Measurements from ENCODE around the gene SETD3. TPM values are rescaled to one million over a fixed set of nuclear protein-coding genes. Genes with fewer than 3 reads are reported as not detected.

SETD3 gene
- total and polyA plus RNA-seq, 2 donors (not counting 1 experiment from before 2014, with no cell fraction given), result 30.9 to 38.3 TPM

DNA sequence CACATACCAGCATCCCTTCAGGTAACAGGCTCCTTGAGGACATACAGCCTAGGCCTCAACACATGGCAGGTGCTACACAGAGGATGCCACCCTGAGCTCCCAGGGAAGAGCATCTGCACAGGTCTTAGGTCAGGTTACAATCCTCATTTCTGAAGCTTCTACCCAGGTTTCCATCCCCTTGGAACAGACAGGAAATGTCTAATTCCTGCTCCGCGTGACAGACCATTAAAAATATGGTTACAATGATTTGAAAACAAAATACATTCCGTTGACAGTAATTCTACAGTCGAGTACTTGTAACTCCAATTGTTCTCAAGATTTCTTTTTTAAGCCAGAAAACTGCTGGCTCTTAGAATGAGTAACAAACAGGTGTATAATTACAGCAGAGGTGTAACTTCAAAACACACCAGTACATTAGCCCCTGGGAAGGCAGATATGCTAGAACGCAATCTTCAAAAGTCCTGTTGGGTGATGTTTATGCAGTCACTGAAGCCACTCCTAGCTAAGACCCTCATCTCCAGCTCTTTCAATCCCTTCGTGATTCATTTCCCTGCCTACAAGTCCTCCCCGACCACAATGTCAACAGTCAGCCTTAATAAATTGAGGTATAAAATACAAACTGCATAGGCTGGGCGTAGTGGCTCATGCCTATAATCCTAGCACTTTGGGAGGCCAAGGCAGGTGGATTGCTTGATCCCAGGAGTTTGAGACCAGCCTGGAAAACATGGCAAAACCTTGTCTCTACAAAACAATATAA is 11.6 kb downstream of the SETD3 start:
- Histone ChIP-seq H3K4me3 (replicated peaks in 1 of 4; ENCODE audit: control extremely low read depth in 1 of 4, insufficient read depth in 1 of 4, low read depth in 3 of 4, low read length in 4 of 4) (no peak overlapping the region), H3K9ac (ENCODE audit: insufficient read depth, low read length) (no peak overlapping the region), H3K4me2 (ENCODE audit: extremely low read depth, insufficient read depth, low read length) (no peak overlapping the region), H3K4me1 (ENCODE audit: control insufficient read depth, extremely low read depth, insufficient read depth, low read length) (no peaks in the 10 kb centered on the region), H3K36me3 (ENCODE audit: control insufficient read depth, insufficient read depth, low read length) (no peaks in the 10 kb centered on the region), H3K27ac (ENCODE audit: insufficient read depth, low read length) (no peak overlapping the region), H4K20me1 (ENCODE audit: control insufficient read depth, extremely low read depth, insufficient read depth, low read length) (no peaks in the 10 kb centered on the region), H3K9me3 (ENCODE audit: control insufficient read depth, insufficient read depth, low read depth, low read length) (no peaks in the 10 kb centered on the region), H2AFZ (ENCODE audit: low read length) (no peak overlapping the region), H3K27me3 (ENCODE audit: control insufficient read depth, insufficient read depth, low read length) (no peaks in the 10 kb centered on the region), H3K79me2 (ENCODE audit: control insufficient read depth, insufficient read depth, low read length) (peaks cover 44% of the 10 kb centered on the region)
- TF ChIP-seq, protein P1, sequence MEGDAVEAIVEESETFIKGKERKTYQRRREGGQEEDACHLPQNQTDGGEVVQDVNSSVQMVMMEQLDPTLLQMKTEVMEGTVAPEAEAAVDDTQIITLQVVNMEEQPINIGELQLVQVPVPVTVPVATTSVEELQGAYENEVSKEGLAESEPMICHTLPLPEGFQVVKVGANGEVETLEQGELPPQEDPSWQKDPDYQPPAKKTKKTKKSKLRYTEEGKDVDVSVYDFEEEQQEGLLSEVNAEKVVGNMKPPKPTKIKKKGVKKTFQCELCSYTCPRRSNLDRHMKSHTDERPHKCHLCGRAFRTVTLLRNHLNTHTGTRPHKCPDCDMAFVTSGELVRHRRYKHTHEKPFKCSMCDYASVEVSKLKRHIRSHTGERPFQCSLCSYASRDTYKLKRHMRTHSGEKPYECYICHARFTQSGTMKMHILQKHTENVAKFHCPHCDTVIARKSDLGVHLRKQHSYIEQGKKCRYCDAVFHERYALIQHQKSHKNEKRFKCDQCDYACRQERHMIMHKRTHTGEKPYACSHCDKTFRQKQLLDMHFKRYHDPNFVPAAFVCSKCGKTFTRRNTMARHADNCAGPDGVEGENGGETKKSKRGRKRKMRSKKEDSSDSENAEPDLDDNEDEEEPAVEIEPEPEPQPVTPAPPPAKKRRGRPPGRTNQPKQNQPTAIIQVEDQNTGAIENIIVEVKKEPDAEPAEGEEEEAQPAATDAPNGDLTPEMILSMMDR (conservative IDR thresholded peaks at IDR 0.05 in 1 of 2, IDR thresholded peaks at IDR 0.05 in 1 of 2; ENCODE audit: low read depth in 1 of 2, low read length in 2 of 2), result no peak
- no peak for TF ChIP-seq EZH2 (IDR thresholded peaks at IDR 0.05; ENCODE audit: low read length, missing control alignments)
- peak in 1 of 2 donors; percentile 45 for DNase-seq (ENCODE audit: low read depth in 2 of 2)

DNA sequence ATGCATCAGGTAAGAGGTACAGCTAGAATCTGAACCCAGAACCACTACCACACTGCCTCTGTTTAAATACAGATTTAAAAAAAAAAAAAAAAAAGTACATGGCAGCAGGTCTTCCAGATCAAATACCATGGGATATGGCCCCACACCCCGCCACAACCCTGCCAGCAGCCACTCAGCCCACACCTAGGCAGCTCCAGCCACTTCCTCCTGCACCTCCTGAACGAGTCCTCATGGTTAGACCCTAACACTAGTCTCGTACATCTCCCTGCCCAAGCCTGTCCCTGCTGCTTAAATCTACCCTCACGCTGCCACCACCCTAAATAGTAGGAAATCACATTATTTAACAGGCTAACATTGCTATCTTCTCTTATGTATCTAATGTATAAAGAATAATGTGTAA is 12.6 kb downstream of the SETD3 start:
- Histone ChIP-seq H2AFZ (ENCODE audit: low read length) (no peak overlapping the region), H3K36me3 (ENCODE audit: control insufficient read depth, insufficient read depth, low read length) (no peaks in the 10 kb centered on the region), H3K27me3 (ENCODE audit: control insufficient read depth, insufficient read depth, low read length) (no peaks in the 10 kb centered on the region), H3K4me3 (replicated peaks in 1 of 4; ENCODE audit: control extremely low read depth in 1 of 4, insufficient read depth in 1 of 4, low read depth in 3 of 4, low read length in 4 of 4) (no peak overlapping the region), H3K4me2 (ENCODE audit: extremely low read depth, insufficient read depth, low read length) (no peak overlapping the region), H3K4me1 (ENCODE audit: control insufficient read depth, extremely low read depth, insufficient read depth, low read length) (no peaks in the 10 kb centered on the region), H3K79me2 (ENCODE audit: control insufficient read depth, insufficient read depth, low read length) (peaks cover 38% of the 10 kb centered on the region), H3K27ac (ENCODE audit: insufficient read depth, low read length) (no peak overlapping the region), H4K20me1 (ENCODE audit: control insufficient read depth, extremely low read depth, insufficient read depth, low read length) (no peaks in the 10 kb centered on the region), H3K9ac (ENCODE audit: insufficient read depth, low read length) (no peak overlapping the region), H3K9me3 (ENCODE audit: control insufficient read depth, insufficient read depth, low read depth, low read length) (no peaks in the 10 kb centered on the region)
- no peak for TF ChIP-seq EZH2 (IDR thresholded peaks at IDR 0.05; ENCODE audit: low read length, missing control alignments)
- TF ChIP-seq, protein P1 (conservative IDR thresholded peaks at IDR 0.05 in 1 of 2, IDR thresholded peaks at IDR 0.05 in 1 of 2; ENCODE audit: low read depth in 1 of 2, low read length in 2 of 2), result no peak
- no peak for DNase-seq (ENCODE audit: low read depth in 2 of 2)

DNA sequence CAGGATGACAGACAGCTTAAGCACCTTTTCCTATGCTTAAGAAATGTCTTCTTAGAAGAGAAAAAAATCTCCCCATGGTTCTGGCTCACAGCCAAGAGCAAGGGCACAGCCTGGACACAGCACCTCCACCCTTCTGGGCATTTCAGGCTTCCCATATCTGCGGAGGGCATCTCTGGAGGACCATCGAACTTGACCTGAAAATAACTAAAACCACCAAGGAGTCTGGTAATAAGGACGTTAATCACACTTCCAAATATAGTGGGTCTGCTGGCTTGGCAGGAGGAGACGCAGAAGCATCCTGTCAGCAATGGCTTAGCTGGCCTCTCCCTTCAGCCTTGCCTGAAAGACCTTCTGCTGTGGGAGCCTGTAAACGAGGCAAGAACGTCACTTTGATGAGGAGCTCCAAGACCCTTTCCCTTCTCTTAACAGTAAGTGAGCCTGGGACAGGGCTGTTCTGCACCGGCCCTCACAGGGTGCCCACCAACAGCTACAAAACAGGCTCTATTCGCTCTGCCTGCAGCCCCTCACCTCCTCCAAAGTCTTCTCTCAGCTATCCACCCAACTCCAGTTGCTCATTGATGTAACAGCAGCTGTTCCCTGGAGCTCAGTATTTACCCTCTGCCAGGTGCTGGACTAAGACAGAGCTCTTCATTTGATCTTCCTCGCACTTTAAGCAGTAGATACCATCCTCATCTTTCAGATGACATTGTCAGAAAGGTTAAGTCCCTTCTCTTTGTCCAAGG is 13.2 kb downstream of the SETD3 start:
- no peak for DNase-seq (ENCODE audit: low read depth in 2 of 2)
- Histone ChIP-seq H3K9me3 (ENCODE audit: control insufficient read depth, insufficient read depth, low read depth, low read length) (no peaks in the 10 kb centered on the region), H3K9ac (ENCODE audit: insufficient read depth, low read length) (no peak overlapping the region), H3K4me1 (ENCODE audit: control insufficient read depth, extremely low read depth, insufficient read depth, low read length) (no peaks in the 10 kb centered on the region), H3K4me3 (replicated peaks in 1 of 4; ENCODE audit: control extremely low read depth in 1 of 4, insufficient read depth in 1 of 4, low read depth in 3 of 4, low read length in 4 of 4) (no peak overlapping the region), H3K27me3 (ENCODE audit: control insufficient read depth, insufficient read depth, low read length) (no peaks in the 10 kb centered on the region), H2AFZ (ENCODE audit: low read length) (no peak overlapping the region), H3K4me2 (ENCODE audit: extremely low read depth, insufficient read depth, low read length) (no peak overlapping the region), H4K20me1 (ENCODE audit: control insufficient read depth, extremely low read depth, insufficient read depth, low read length) (no peaks in the 10 kb centered on the region), H3K79me2 (ENCODE audit: control insufficient read depth, insufficient read depth, low read length) (peaks cover 35% of the 10 kb centered on the region), H3K36me3 (ENCODE audit: control insufficient read depth, insufficient read depth, low read length) (no peaks in the 10 kb centered on the region), H3K27ac (ENCODE audit: insufficient read depth, low read length) (no peak overlapping the region)
- TF ChIP-seq, protein P1 (conservative IDR thresholded peaks at IDR 0.05 in 1 of 2, IDR thresholded peaks at IDR 0.05 in 1 of 2; ENCODE audit: low read depth in 1 of 2, low read length in 2 of 2), result no peak
- no peak for TF ChIP-seq EZH2 (IDR thresholded peaks at IDR 0.05; ENCODE audit: low read length, missing control alignments)
